ENCODE results near the gene HYPK.

Gene HYPK

DNA sequence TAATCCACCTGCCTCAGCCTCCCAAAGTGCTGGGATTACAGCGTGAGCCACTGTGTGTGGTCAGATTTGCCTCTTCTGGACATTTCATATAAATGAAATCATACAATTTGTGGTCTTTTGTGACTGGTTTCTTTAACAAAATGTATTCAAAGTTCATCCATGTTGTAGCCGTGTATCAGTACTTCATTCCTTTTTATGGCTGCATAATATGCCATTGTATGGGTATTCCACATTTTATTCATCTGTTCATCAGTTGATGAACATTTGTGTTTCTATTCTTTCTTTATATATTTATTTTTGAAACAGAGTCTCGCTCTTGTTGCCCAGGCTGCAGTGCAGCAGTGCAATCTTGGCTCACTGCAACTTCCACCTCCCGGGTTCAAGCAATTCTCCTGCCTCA is 52.2 kb downstream of the HYPK start:
- no peak for DNase-seq
